ENCODE results near the gene ITGA6. TPM values are rescaled to one million over a fixed set of nuclear protein-coding genes. Genes with fewer than 3 reads are reported as not detected.

ITGA6 gene
- total and polyA plus RNA-seq, 8 donors: 43.1 to 93.5 (median 75.1) TPM

DNA sequence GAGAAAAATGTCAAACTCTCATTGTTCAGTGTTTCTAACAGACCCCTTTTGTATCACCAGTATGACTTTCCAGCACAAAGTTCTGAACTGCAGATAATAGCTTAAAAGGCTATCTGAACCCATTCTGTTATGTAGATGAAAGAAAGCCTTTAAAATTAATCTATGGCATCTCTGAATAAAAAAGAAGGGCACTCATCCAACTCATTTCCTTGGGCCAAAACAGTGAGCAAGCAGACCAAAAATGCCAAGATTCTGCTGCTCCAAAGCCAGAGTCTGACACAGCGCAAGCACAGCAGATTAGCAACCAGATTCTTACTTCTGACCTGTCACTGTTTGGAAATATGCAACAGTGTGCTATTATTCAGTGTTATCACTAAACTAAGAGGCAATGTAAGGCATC is 22.6 kb upstream of the ITGA6 start:
- H3K9me3 ChIP-seq: no peaks in the 10 kb centered on the region
- ATAC-seq: no peak
- intact Hi-C loops (cut with DNase I): no loop called here
- no peak overlapping the region for H3K27ac ChIP-seq
- no peak for DNase-seq
- H3K27me3 ChIP-seq: no peaks in the 10 kb centered on the region
- no peaks in the 10 kb centered on the region for H3K36me3 ChIP-seq
- no peak for TF ChIP-seq CTCF (IDR thresholded peaks at IDR 0.05)
- no peak overlapping the region for H3K4me3 ChIP-seq
- peaks cover 6 to 8% of the 10 kb centered on the region in 2 donors for H3K4me1 ChIP-seq

GRCh38 chr2:172405673-172406072 is 21.7 kb upstream of the ITGA6 start:
- no peaks in the 10 kb centered on the region for H3K36me3 ChIP-seq
- no peak for TF ChIP-seq CTCF (IDR thresholded peaks at IDR 0.05)
- intact Hi-C loops (cut with DNase I): no loop called here

GRCh38 chr2:172408143-172408766 is 19.1 kb upstream of the ITGA6 start:
- intact Hi-C loops (cut with DNase I): no loop called here
- DNase-seq (no peak), ATAC-seq (no peak)
- peak overlapping the region in 1 of 2 donors; percentile 63 for H3K27ac ChIP-seq
- H3K27me3 ChIP-seq: no peaks in the 10 kb centered on the region
- H3K9me3 ChIP-seq: no peaks in the 10 kb centered on the region
- peaks cover 6 to 8% of the 10 kb centered on the region in 2 donors for H3K4me1 ChIP-seq
- TF ChIP-seq CTCF (IDR thresholded peaks at IDR 0.05): no peak
- H3K4me3 ChIP-seq: no peak overlapping the region
- no peaks in the 10 kb centered on the region for H3K36me3 ChIP-seq

More at GRCh38 chr2:172405673-172406072, 21.7 kb upstream of the ITGA6 start:
- Histone ChIP-seq H3K27ac (no peak overlapping the region), H3K4me1 (peaks cover 6 to 8% of the 10 kb centered on the region in 2 donors), H3K9me3 (no peaks in the 10 kb centered on the region), H3K4me3 (no peak overlapping the region), H3K27me3 (no peaks in the 10 kb centered on the region)
- ATAC-seq (no peak), DNase-seq (no peak)

DNA sequence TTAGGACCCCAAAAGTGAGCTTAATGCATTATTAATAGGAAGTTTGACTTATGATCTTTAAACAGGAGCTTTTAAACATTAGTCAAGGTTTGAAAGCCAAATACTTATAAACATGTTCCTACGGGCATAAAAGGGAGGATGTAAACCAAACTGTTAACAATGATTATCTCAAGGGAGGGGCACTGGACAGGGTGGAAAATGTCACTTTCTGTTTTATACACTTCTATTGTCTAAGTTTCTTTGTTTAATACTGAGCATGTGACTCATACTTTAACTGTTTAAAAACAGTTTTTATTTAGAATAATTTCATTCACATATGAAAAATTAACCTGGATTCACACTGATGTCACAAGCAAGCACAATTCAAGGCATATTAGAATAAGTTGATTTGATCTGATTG is 18.3 kb upstream of the ITGA6 start:
- Histone ChIP-seq H3K4me3 (no peak overlapping the region), H3K27me3 (no peaks in the 10 kb centered on the region), H3K9me3 (no peaks in the 10 kb centered on the region), H3K4me1 (peaks cover 6 to 8% of the 10 kb centered on the region in 2 donors), H3K36me3 (no peaks in the 10 kb centered on the region), H3K27ac (peak overlapping the region in 1 of 2 donors; percentile 63)
- no peak for ATAC-seq
- DNase-seq: no peak
- no peak for TF ChIP-seq CTCF (IDR thresholded peaks at IDR 0.05)
- intact Hi-C loops (cut with DNase I): no loop called here

DNA sequence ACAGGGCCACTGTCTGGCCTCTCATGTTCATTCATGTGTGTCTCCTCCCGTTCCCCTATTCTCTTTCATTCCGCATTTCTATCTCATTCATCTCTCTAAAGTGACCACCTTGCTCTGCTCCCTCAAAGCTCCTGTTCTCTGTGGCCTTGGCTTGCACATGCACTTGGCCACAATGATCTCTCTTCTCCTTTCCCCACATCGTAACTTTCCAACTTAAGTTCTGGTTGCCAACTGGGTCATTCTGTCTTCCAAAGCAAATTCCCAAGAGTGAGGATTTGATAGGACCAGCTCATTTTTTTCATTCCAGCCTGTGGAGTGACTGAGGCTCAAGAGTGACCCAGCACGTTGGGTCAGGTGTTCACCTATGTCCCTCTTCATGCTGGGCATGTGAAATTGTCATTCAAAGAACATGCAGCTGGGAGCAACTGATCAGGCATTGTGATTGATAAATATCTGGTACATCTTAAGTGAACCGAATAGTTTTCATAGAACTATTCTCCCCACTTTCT is 14.3 kb upstream of the ITGA6 start:
- Histone ChIP-seq H3K27ac (no peak overlapping the region), H3K9me3 (peaks cover 0 to 4% of the 10 kb centered on the region in 2 donors), H3K4me3 (no peak overlapping the region), H3K27me3 (no peaks in the 10 kb centered on the region), H3K36me3 (no peaks in the 10 kb centered on the region), H3K4me1 (peaks cover 0 to 3% of the 10 kb centered on the region in 2 donors)
- ATAC-seq: no peak
- intact Hi-C loops (cut with DNase I): no loop called here
- TF ChIP-seq CTCF (IDR thresholded peaks at IDR 0.05): no peak
- DNase-seq: no peak
